Mesenchymal stem cell (in vitro differentiated cells and primary cell): ENCODE measurements around the gene ZBTB16.

Experiments
- DNase-seq: peaks from one replicate; pipeline ENCODE4 v3.0.0-alpha.2; 2013
- H2AFZ ChIP-seq: one replicate; pipeline ENCODE4 v1.6.1; 2013; ENCODE audit warnings: low read depth, mild to moderate bottlenecking, control low read depth, inconsistent platforms, low read length, moderate library complexity
- H2AK5ac ChIP-seq: 2 replicates; pipeline ENCODE4 v1.6.1; 2013; ENCODE audit warnings: low read length, moderate library complexity, mild to moderate bottlenecking, inconsistent platforms; ENCODE audit not compliant: severe bottlenecking
- H2BK120ac ChIP-seq: one replicate; pipeline ENCODE4 v1.6.1; 2013; ENCODE audit warnings: low read depth, mild to moderate bottlenecking, inconsistent platforms, low read length, moderate library complexity
- H2BK12ac ChIP-seq, 2 experiments: one replicate each; pipeline ENCODE4 v1.6.1; 2013; ENCODE audit warnings: inconsistent platforms in 2 of 2, low read length in 2 of 2, mild to moderate bottlenecking in 2 of 2, moderate library complexity in 2 of 2, control low read depth in 1 of 2
- H2BK15ac ChIP-seq: one replicate; pipeline ENCODE4 v1.6.1; 2013; ENCODE audit warnings: mild to moderate bottlenecking, low read depth, inconsistent platforms; ENCODE audit not compliant: poor library complexity, severe bottlenecking
- H2BK5ac ChIP-seq: 2 replicates; pipeline ENCODE4 v1.6.1; 2013; ENCODE audit warnings: low read depth, mild to moderate bottlenecking, low read length, control low read depth, inconsistent platforms; ENCODE audit not compliant: poor library complexity, severe bottlenecking
- H3K14ac ChIP-seq, 2 experiments: one replicate each; pipeline ENCODE4 v1.6.1; 2013; ENCODE audit warnings: inconsistent platforms in 2 of 2, low read length in 2 of 2, control low read depth in 1 of 2, mild to moderate bottlenecking in 1 of 2, moderate library complexity in 1 of 2
- H3K18ac ChIP-seq, 2 experiments: one replicate each; pipeline ENCODE4 v1.6.1; 2013; ENCODE audit warnings: inconsistent platforms in 2 of 2, low read length in 2 of 2, control low read depth in 1 of 2, low read depth in 1 of 2, mild to moderate bottlenecking in 1 of 2
- H3K23ac ChIP-seq, 2 experiments: one replicate each; pipeline ENCODE4 v1.6.1; 2013; ENCODE audit warnings: inconsistent platforms in 2 of 2, low read length in 2 of 2, mild to moderate bottlenecking in 2 of 2, moderate library complexity in 2 of 2, control low read depth in 1 of 2
- H3K27ac ChIP-seq: 2 replicates; pipeline ENCODE4 v1.5.1; 2013; ENCODE audit warnings: mild to moderate bottlenecking, moderate library complexity, low read length, control low read depth, inconsistent platforms; ENCODE audit not compliant: poor library complexity, severe bottlenecking
- H3K27me3 ChIP-seq, 2 experiments: 2 replicates each; pipeline versions ENCODE4 v1.6.1 to v1.7.0; 2013; ENCODE audit warnings: low read length in 2 of 2, mild to moderate bottlenecking in 2 of 2, moderate library complexity in 2 of 2, control low read depth in 1 of 2, inconsistent platforms in 1 of 2; ENCODE audit not compliant: control insufficient read depth in 1 of 2, insufficient read depth in 1 of 2
- H3K36me3 ChIP-seq, 2 experiments: 2 replicates each; pipeline versions ENCODE4 v1.6.1 to v1.7.0; 2013; ENCODE audit warnings: low read length in 2 of 2, control low read depth in 1 of 2, inconsistent platforms in 1 of 2, low read depth in 1 of 2, mild to moderate bottlenecking in 1 of 2; ENCODE audit not compliant: insufficient read depth in 2 of 2, control insufficient read depth in 1 of 2
- H3K4ac ChIP-seq, 2 experiments: one replicate each; pipeline ENCODE4 v1.6.1; 2013; ENCODE audit warnings: inconsistent platforms in 2 of 2, low read length in 2 of 2, mild to moderate bottlenecking in 2 of 2, moderate library complexity in 2 of 2, control low read depth in 1 of 2, low read depth in 1 of 2
- H3K4me1 ChIP-seq: 2 replicates; pipeline ENCODE4 v1.6.1; 2013; ENCODE audit warnings: low read depth, low read length, control low read depth; ENCODE audit not compliant: control insufficient read depth, insufficient read depth
- H3K4me2 ChIP-seq: 2 replicates; pipeline ENCODE4 v1.6.1; 2013; ENCODE audit warnings: low read length, mild to moderate bottlenecking, inconsistent platforms; ENCODE audit not compliant: poor library complexity, severe bottlenecking
- H3K4me3 ChIP-seq, 2 experiments: 2 replicates each; pipeline versions ENCODE4 v1.5.1 to v1.7.0; 2013; ENCODE audit warnings: low read length in 2 of 2, mild to moderate bottlenecking in 2 of 2, control low read depth in 1 of 2, low read depth in 1 of 2; ENCODE audit not compliant: insufficient read depth in 1 of 2
- H3K79me1 ChIP-seq: replicated peaks from 2 replicates; pipeline ENCODE4 v1.6.1; 2013; ENCODE audit warnings: mild to moderate bottlenecking, control low read depth, low read length, inconsistent platforms; ENCODE audit not compliant: poor library complexity, severe bottlenecking
- H3K9ac ChIP-seq: 2 replicates; pipeline ENCODE4 v1.7.0; 2013; ENCODE audit warnings: mild to moderate bottlenecking, low read length, moderate library complexity
- H3K9me3 ChIP-seq: 2 replicates; pipeline ENCODE4 v1.7.0; 2013; ENCODE audit warnings: mild to moderate bottlenecking, low read length; ENCODE audit not compliant: control insufficient read depth
- H4K8ac ChIP-seq: one replicate; pipeline ENCODE4 v1.6.1; 2013; ENCODE audit warnings: inconsistent platforms, mild to moderate bottlenecking, low read length, moderate library complexity
- H4K91ac ChIP-seq: one replicate; pipeline ENCODE4 v1.6.1; 2013; ENCODE audit warnings: mild to moderate bottlenecking, low read length, inconsistent platforms
- WGBS: methylation state at CpG from one replicate; pipeline ENCODE4 v1.1.7; 2013; ENCODE audit warnings: mixed read lengths; 5-methylcytosine and 5-hydroxymethylcytosine counted together

Gene ZBTB16

DNA sequence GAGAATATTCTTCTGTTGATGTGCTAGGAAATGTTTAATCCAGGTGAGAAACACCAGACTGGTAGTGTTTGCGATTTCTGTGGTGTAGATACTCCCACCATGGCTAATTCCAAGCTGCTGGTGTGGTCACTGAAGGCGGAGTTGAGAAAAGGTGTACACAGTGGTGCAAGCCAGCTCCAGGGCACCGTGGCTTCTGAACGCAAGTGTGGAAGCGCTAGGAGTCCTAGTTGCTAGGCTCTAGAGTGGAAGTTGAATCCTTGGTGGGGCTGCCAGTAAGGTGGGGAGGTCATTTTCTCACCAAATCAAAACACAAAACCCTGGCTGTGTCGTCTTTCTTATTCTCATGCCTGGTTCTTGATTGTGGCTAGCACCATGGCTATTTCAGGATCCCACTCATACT is 61.6 kb downstream of the ZBTB16 start:
- no peak overlapping the region for H3K4me2 ChIP-seq
- H2BK15ac ChIP-seq: no peak overlapping the region
- peaks cover 58 to 76% of the 10 kb centered on the region in 2 experiments for H3K27me3 ChIP-seq
- H3K4me3 ChIP-seq: no peak overlapping the region
- H3K27ac ChIP-seq: no peak overlapping the region
- H2BK5ac ChIP-seq: no peak overlapping the region
- H4K91ac ChIP-seq: no peak overlapping the region
- H3K9me3 ChIP-seq: no peaks in the 10 kb centered on the region
- no peak overlapping the region for H2AFZ ChIP-seq
- no peak overlapping the region for H4K8ac ChIP-seq
- peak overlapping the region in 1 of 2 experiments; percentile 57 for H3K18ac ChIP-seq
- no peak for DNase-seq
- no peak overlapping the region for H3K4ac ChIP-seq
- H3K79me1 ChIP-seq: no peaks in the 10 kb centered on the region
- H2AK5ac ChIP-seq: no peak overlapping the region
- peak overlapping the region in 1 of 2 experiments; percentile 83 for H3K23ac ChIP-seq
- no peak overlapping the region for H3K9ac ChIP-seq
- peak overlapping the region in 1 of 2 experiments; percentile 71 for H2BK12ac ChIP-seq
- no peak overlapping the region for H2BK120ac ChIP-seq
- 94% methylated on average over 4 of the region's 6 CpGs for WGBS
- H3K4me1 ChIP-seq: no peaks in the 10 kb centered on the region
- H3K14ac ChIP-seq: no peak overlapping the region
- H3K36me3 ChIP-seq: no peaks in the 10 kb centered on the region

DNA sequence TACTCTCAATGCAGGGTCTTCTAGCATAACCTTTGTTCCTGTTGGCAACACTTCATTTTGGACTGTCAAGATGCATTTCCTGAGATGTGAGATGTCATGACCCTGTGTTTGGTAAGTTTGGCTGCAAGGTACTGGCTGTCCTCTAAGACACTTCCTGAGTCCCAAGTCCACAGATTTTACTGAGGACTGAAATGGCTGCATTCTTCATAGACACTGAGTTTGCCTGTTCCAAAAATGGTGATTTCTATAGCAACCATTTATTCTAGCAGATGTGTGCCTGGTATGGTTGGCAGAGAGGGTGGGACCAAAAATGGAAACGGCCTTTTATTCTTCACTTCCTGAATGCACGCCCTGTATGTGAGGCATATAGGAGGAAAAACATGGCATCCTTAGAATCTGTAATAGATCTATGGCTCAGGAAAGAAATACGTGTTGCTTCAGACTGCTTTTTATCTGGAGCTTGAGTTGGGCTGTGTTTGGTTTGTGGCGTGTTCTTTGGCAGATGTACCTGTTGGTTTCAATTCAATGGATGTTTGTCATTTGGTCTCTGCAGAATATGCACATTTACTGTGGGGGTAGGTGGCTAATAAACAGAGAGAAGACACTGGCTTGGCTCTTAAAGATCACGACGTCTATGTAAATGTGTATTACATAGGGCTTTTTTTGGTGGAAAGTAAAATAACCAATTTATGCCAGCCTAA is 62.4 kb downstream of the ZBTB16 start:
- no peak overlapping the region for H2AK5ac ChIP-seq
- peaks cover 59 to 76% of the 10 kb centered on the region in 2 experiments for H3K27me3 ChIP-seq
- no peak overlapping the region for H3K14ac ChIP-seq
- no peaks in the 10 kb centered on the region for H3K9me3 ChIP-seq
- H3K36me3 ChIP-seq: no peaks in the 10 kb centered on the region
- H4K91ac ChIP-seq: no peak overlapping the region
- no peak overlapping the region for H3K4me3 ChIP-seq
- 92% methylated on average over 6 of the region's 6 CpGs for WGBS
- H2BK120ac ChIP-seq: no peak overlapping the region
- H2BK5ac ChIP-seq: no peak overlapping the region
- no peaks in the 10 kb centered on the region for H3K4me1 ChIP-seq
- no peak overlapping the region for H2BK15ac ChIP-seq
- H3K23ac ChIP-seq: no peak overlapping the region
- H2BK12ac ChIP-seq: no peak overlapping the region
- H3K9ac ChIP-seq: no peak overlapping the region
- H3K27ac ChIP-seq: no peak overlapping the region
- peak overlapping the region in 1 of 2 experiments; percentile 21 for H3K18ac ChIP-seq
- H3K4me2 ChIP-seq: no peak overlapping the region
- H4K8ac ChIP-seq: no peak overlapping the region
- no peak overlapping the region for H2AFZ ChIP-seq
- no peak for DNase-seq
- H3K79me1 ChIP-seq: no peaks in the 10 kb centered on the region
- H3K4ac ChIP-seq: no peak overlapping the region

- 89% methylated on average over 1 of the region's 4 CpGs for WGBS
- H3K4me2 ChIP-seq: no peak overlapping the region
Measured at GRCh38 chr11:114122686-114123085, 63.2 kb downstream of the ZBTB16 start.

DNA sequence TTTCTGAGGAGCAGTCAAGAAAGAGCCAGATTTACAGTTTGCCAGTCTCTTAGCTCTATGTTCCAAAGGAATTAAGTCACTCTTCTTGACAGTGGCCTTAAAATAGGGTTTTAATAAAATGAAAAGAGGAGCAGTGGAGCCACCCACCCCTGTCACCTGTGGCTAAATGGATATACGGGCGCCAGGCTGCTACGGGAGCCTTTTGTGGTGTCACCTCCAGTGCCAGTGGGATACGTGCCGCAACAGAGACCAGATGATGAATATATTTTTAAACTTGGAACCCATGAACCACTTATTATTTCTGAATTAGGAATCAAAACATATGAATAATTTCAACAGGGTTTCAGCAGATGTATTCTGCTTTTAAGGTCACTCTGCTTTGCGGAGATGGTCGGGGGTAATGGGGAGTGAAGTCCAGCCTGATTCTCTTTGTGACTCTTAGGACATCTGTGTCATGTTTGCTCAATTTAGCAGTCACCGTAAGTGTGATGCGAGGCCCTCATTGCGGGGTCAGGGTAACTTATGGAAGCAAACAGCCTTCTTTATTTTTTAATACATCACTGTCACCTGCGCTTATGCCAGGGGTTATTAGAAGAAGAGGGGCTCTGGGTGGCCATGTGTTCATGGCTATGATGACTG is 64.3 kb downstream of the ZBTB16 start:
- Histone ChIP-seq H2BK120ac (no peak overlapping the region), H2BK15ac (no peak overlapping the region), H3K4me1 (no peaks in the 10 kb centered on the region), H3K9ac (no peak overlapping the region), H3K4me3 (no peak overlapping the region), H3K36me3 (no peaks in the 10 kb centered on the region), H3K4ac (no peak overlapping the region), H3K27ac (no peak overlapping the region), H2AK5ac (no peak overlapping the region), H2AFZ (no peak overlapping the region), H3K23ac (no peak overlapping the region), H4K8ac (no peak overlapping the region), H2BK12ac (no peak overlapping the region), H2BK5ac (no peak overlapping the region), H3K4me2 (no peak overlapping the region), H4K91ac (no peak overlapping the region), H3K9me3 (no peaks in the 10 kb centered on the region), H3K27me3 (peaks cover 67 to 79% of the 10 kb centered on the region in 2 experiments), H3K14ac (no peak overlapping the region), H3K79me1 (no peaks in the 10 kb centered on the region), H3K18ac (no peak overlapping the region)
- WGBS: 94% methylated on average over 8 of the region's 11 CpGs
- DNase-seq: no peak

More at GRCh38 chr11:114122686-114123085, 63.2 kb downstream of the ZBTB16 start:
- Histone ChIP-seq H2BK120ac (no peak overlapping the region), H2BK5ac (no peak overlapping the region), H3K27me3 (peaks cover 56 to 78% of the 10 kb centered on the region in 2 experiments), H3K4me1 (no peaks in the 10 kb centered on the region), H3K4ac (no peak overlapping the region), H3K18ac (no peak overlapping the region), H2BK15ac (no peak overlapping the region), H2AK5ac (no peak overlapping the region), H4K91ac (no peak overlapping the region), H3K4me3 (no peak overlapping the region), H3K27ac (no peak overlapping the region), H2AFZ (no peak overlapping the region), H4K8ac (no peak overlapping the region), H3K23ac (no peak overlapping the region), H3K9ac (no peak overlapping the region), H3K79me1 (no peaks in the 10 kb centered on the region), H3K36me3 (no peaks in the 10 kb centered on the region), H3K14ac (no peak overlapping the region), H2BK12ac (no peak overlapping the region), H3K9me3 (no peaks in the 10 kb centered on the region)
- peak; percentile 25 for DNase-seq
